ENCODE results near the gene ULK3.

ULK3 gene

GRCh38 chr15:74800559-74801094, 42.3 kb downstream of the ULK3 start:
- H3K4me3 ChIP-seq (ENCODE audit: low read length): no peak overlapping the region
- no peak for TF ChIP-seq CTCF (conservative IDR thresholded peaks at IDR 0.05; ENCODE audit: low read depth, low read length)
- no peak for DNase-seq (ENCODE audit: low read depth)

- peak; percentile 99 for TF ChIP-seq CTCF (conservative IDR thresholded peaks at IDR 0.05; ENCODE audit: low read depth, low read length)
- no peak overlapping the region for H3K4me3 ChIP-seq (ENCODE audit: low read length)
- no peak for DNase-seq (ENCODE audit: low read depth)
These were observed 42.9 kb downstream of the ULK3 start for GRCh38 chr15:74799856-74800558.

GRCh38 chr15:74799255-74799855, 43.6 kb downstream of the ULK3 start:
- no peak overlapping the region for H3K4me3 ChIP-seq (ENCODE audit: low read length)
- TF ChIP-seq CTCF (conservative IDR thresholded peaks at IDR 0.05; ENCODE audit: low read depth, low read length): no peak
- DNase-seq (ENCODE audit: low read depth): no peak

- no peak overlapping the region for H3K4me3 ChIP-seq (ENCODE audit: low read length)
- no peak for DNase-seq (ENCODE audit: low read depth)
- TF ChIP-seq CTCF (conservative IDR thresholded peaks at IDR 0.05; ENCODE audit: low read depth, low read length): no peak
These were observed 44.3 kb downstream of the ULK3 start for GRCh38 chr15:74798388-74799254.

- no peak for TF ChIP-seq CTCF (conservative IDR thresholded peaks at IDR 0.05; ENCODE audit: low read depth, low read length)
- no peak overlapping the region for H3K4me3 ChIP-seq (ENCODE audit: low read length)
- DNase-seq (ENCODE audit: low read depth): no peak
These were observed 46.9 kb downstream of the ULK3 start for GRCh38 chr15:74795966-74796625.

- no peak for DNase-seq (ENCODE audit: low read depth)
- no peak overlapping the region for H3K4me3 ChIP-seq (ENCODE audit: low read length)
- no peak for TF ChIP-seq CTCF (conservative IDR thresholded peaks at IDR 0.05; ENCODE audit: low read depth, low read length)
These were observed 48.0 kb downstream of the ULK3 start for GRCh38 chr15:74794970-74795349.

Data from retinal pigment epithelial cell (primary cell).